ENCODE data around the gene KCNC4. TPM values are rescaled to one million over a fixed set of nuclear protein-coding genes. Genes with fewer than 3 reads are reported as not detected.

Gene KCNC4
- total RNA-seq, 4 donors from 2014 or later = 4.2 to 10.9 (median 6.5) TPM

DNA sequence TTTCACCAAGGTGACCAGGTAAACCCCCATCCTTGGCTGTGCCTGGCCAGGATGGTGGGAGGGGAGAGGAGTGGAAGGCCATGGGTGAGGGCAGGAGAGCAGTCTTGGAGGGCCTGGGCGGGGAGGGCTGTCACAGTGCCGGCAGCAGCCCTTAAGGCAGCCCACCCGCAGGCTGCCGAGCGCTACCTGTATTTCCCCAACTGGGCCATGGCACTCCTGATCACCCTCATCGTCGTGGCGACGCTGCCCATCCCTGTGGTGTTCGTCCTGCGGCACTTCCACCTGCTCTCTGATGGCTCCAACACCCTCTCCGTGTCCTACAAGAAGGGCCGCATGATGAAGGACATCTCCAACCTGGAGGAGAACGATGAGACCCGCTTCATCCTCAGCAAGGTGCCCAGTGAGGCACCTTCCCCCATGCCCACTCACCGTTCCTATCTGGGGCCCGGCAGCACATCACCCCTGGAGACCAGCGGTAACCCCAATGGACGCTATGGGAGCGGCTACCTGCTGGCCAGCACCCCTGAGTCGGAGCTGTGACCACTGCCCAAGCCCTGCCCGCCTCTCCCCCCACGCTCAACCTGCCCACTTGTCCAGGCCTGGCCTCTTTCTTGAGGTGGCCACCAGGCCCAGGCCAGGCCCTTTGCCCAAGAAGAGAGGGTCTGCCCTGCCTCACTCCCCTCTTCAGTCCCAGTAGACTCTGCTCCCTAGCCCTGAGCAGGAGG is 12.0 kb upstream of the KCNC4 start:
- H3K27me3 ChIP-seq = no peaks in the 10 kb centered on the region
- H3K4me1 ChIP-seq = peaks cover 0 to 3% (median 0%) of the 10 kb centered on the region in 3 donors
- intact Hi-C loops (cut with DNase I) = no loop called here
- H3K27ac ChIP-seq = no peak overlapping the region
- TF ChIP-seq, protein P1, sequence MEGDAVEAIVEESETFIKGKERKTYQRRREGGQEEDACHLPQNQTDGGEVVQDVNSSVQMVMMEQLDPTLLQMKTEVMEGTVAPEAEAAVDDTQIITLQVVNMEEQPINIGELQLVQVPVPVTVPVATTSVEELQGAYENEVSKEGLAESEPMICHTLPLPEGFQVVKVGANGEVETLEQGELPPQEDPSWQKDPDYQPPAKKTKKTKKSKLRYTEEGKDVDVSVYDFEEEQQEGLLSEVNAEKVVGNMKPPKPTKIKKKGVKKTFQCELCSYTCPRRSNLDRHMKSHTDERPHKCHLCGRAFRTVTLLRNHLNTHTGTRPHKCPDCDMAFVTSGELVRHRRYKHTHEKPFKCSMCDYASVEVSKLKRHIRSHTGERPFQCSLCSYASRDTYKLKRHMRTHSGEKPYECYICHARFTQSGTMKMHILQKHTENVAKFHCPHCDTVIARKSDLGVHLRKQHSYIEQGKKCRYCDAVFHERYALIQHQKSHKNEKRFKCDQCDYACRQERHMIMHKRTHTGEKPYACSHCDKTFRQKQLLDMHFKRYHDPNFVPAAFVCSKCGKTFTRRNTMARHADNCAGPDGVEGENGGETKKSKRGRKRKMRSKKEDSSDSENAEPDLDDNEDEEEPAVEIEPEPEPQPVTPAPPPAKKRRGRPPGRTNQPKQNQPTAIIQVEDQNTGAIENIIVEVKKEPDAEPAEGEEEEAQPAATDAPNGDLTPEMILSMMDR (IDR thresholded peaks at IDR 0.05) = no peak
- TF ChIP-seq POLR2A (IDR thresholded peaks at IDR 0.05) = no peak
- no peaks in the 10 kb centered on the region for H3K9me3 ChIP-seq
- H3K36me3 ChIP-seq = no peaks in the 10 kb centered on the region
- 82 to 95% methylated on average over 8 to 15 of the region's 23 CpGs for WGBS, 2 donors
- DNase-seq = no peak
- no peak overlapping the region for H3K4me3 ChIP-seq

DNA sequence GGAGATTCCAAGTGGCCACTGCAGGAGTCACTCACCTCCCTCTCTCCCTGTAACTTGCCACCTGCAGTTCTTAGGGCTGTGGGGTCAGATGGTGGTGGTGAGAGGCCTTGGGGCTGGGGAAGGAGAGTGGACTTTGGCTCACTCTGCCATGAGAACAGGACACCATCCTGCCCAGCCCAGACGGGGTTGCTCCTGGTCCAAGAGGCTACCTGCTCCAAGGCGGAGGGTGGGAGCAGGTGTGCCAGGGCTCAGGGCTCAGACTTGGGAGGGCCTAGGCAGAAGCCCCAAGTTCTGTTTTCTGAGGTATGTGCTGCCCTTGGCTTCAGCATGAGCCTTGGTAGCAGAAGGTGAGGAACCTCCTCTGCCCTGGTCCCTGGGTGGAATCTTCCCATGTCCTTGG is 11.4 kb upstream of the KCNC4 start:
- no peak for DNase-seq
- TF ChIP-seq POLR2A (IDR thresholded peaks at IDR 0.05) = no peak
- TF ChIP-seq, protein P1 (IDR thresholded peaks at IDR 0.05) = no peak
- Histone ChIP-seq H3K27ac (no peak overlapping the region), H3K9me3 (no peaks in the 10 kb centered on the region), H3K27me3 (no peaks in the 10 kb centered on the region), H3K36me3 (no peaks in the 10 kb centered on the region), H3K4me1 (peaks cover 0 to 7% (median 0%) of the 10 kb centered on the region in 3 donors), H3K4me3 (no peak overlapping the region)
- intact Hi-C loops (cut with DNase I) = no loop called here
- WGBS, 2 donors = no CpG with 5 or more reads among the region's 2 CpGs

DNA sequence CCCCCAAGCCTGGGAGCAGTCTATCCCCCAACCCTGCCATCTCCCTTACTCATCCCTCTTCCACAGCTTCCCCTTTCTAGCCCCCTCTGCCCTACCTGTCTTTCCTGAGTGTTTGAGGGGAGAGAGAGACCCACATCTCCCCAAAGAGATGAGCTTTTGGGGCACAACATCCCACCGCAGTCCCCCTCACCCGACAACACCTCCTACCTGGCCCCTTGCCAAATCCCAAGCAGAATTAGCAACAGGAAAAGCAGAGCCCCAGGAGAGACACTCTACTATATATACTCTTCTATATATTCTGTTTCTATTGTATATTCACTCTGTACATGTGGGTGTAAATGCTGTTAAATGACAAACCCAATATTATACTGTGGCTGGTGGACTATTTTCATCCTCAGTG is 9.9 kb upstream of the KCNC4 start:
- Histone ChIP-seq H3K27ac (no peak overlapping the region), H3K36me3 (no peaks in the 10 kb centered on the region), H3K4me3 (no peak overlapping the region), H3K9me3 (no peaks in the 10 kb centered on the region), H3K4me1 (peaks cover 0 to 7% (median 0%) of the 10 kb centered on the region in 3 donors), H3K27me3 (no peaks in the 10 kb centered on the region)
- TF ChIP-seq, protein P1 (IDR thresholded peaks at IDR 0.05) = no peak
- TF ChIP-seq POLR2A (IDR thresholded peaks at IDR 0.05) = no peak
- WGBS, 2 donors = 36 to 39% methylated on average over 2 of the region's 2 CpGs
- DNase-seq = no peak
- intact Hi-C loops (cut with DNase I) = loop anchor here (5.0 kb wide), 1 partner anchor 257 kb away; no protein-coding TSS in a partner anchor

DNA sequence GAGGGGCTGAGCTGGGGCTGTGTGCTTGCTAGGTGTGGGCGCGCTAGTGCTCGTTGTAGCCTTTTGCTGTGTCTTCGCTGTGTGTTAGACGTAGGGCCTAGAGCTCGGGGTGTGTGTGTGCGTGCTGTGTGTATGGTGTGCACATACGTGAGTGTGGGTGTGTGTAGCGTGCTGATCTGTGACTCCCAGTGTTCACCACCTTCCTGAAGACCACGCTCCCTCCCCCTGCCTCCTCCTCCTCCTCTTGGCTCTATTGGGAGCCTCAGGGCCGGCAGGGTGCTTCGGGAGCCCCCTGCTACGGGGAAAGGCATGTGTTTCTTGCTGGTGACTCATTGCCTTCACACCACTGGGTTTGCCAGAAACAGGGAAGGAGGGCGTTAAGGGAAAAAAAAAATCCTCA is 9.4 kb upstream of the KCNC4 start:
- no peaks in the 10 kb centered on the region for H3K9me3 ChIP-seq
- intact Hi-C loops (cut with DNase I) = loop anchor here (5.0 kb wide), 1 partner anchor 257 kb away; no protein-coding TSS in a partner anchor
- DNase-seq = no peak
- no peak for TF ChIP-seq POLR2A (IDR thresholded peaks at IDR 0.05)
- TF ChIP-seq, protein P1 (IDR thresholded peaks at IDR 0.05) = no peak
- 59 to 77% methylated on average over 6 to 11 of the region's 14 CpGs for WGBS, 2 donors
- no peaks in the 10 kb centered on the region for H3K36me3 ChIP-seq
- H3K27me3 ChIP-seq = no peaks in the 10 kb centered on the region
- no peak overlapping the region for H3K4me3 ChIP-seq
- peaks cover 0 to 7% (median 0%) of the 10 kb centered on the region in 3 donors for H3K4me1 ChIP-seq
- no peak overlapping the region for H3K27ac ChIP-seq

DNA sequence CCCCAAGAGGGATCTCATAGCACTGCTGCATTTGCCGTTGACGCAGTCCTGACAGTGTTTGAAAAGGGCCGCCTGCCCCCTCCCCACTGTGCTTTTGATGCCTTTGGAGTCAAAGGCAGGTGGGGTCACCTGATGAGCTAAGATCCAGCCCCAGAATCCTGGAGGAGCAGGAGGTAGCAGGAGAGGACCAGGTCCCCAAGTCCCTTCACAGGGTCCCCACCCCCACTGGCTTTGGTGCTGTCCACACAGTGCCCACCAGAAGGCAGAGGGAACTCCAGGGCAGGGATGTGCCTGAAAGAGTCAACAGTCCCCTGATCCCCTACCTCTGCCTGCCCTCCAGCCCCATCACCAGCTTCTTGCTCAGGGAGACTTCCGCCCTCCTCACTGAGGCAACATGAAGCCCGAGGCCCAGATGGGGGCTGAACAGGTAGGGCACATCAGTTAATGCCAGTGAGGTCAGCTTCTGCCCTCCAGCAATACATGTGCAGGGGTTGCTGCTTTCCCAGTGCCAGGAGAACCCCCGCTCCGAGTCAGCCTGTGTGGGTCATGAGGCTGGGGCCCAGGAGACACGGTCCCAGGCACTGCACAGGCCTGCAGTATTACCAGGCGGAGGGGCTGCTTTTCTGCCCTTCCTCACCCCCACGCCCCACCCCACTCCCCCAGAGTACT is 8.8 kb upstream of the KCNC4 start:
- Histone ChIP-seq H3K9me3 (no peaks in the 10 kb centered on the region), H3K4me1 (peaks cover 0 to 7% (median 0%) of the 10 kb centered on the region in 3 donors), H3K27me3 (no peaks in the 10 kb centered on the region), H3K36me3 (no peaks in the 10 kb centered on the region), H3K27ac (no peak overlapping the region), H3K4me3 (no peak overlapping the region)
- intact Hi-C loops (cut with DNase I) = loop anchor here (5.0 kb wide), 1 partner anchor 256 kb away; no protein-coding TSS in a partner anchor
- TF ChIP-seq, protein P1 (IDR thresholded peaks at IDR 0.05) = no peak
- TF ChIP-seq POLR2A (IDR thresholded peaks at IDR 0.05) = no peak
- WGBS, 2 donors = 63 to 100% methylated on average over 1 to 3 of the region's 10 CpGs
- DNase-seq = no peak
